AG04449 (cell line): ENCODE results near the gene PITPNB.

Experiments used
- CTCF ChIA-PET: fragments of 350-600 bp; formaldehyde crosslinking; extraction: SDS; loops from one replicate; lab custom pipeline; 2021; ENCODE audit warnings: antibody characterized with exemption; lab: Yijun Ruan, JAX
- POLR2A ChIA-PET: fragments of 400-600, 350-600 bp; formaldehyde crosslinking; extraction: SDS; loops from one replicate; lab custom pipeline; 2020; ENCODE audit warnings: antibody characterized with exemption, inconsistent platforms; lab: Yijun Ruan, JAX
- DNase-seq: peaks from one replicate; pipeline ENCODE4 v3.0.0-alpha.2; 2010; ENCODE audit warnings: low read depth, low spot score
- H3K4me3 ChIP-seq: 2 replicates; pipeline ENCODE4 v1.5.1; 2011; ENCODE audit warnings: low read depth, mild to moderate bottlenecking, control low read depth, low read length
- TF ChIP-seq, protein P1 (sequence below): IDR thresholded peaks from one replicate; pipeline ENCODE4 v1.5.1; 2011; ENCODE audit warnings: mild to moderate bottlenecking, moderate library complexity, low read length, control low read depth, inconsistent platforms; ENCODE audit not compliant: insufficient read depth; ENCODE audit errors: missing control alignments

The PITPNB gene

DNA sequence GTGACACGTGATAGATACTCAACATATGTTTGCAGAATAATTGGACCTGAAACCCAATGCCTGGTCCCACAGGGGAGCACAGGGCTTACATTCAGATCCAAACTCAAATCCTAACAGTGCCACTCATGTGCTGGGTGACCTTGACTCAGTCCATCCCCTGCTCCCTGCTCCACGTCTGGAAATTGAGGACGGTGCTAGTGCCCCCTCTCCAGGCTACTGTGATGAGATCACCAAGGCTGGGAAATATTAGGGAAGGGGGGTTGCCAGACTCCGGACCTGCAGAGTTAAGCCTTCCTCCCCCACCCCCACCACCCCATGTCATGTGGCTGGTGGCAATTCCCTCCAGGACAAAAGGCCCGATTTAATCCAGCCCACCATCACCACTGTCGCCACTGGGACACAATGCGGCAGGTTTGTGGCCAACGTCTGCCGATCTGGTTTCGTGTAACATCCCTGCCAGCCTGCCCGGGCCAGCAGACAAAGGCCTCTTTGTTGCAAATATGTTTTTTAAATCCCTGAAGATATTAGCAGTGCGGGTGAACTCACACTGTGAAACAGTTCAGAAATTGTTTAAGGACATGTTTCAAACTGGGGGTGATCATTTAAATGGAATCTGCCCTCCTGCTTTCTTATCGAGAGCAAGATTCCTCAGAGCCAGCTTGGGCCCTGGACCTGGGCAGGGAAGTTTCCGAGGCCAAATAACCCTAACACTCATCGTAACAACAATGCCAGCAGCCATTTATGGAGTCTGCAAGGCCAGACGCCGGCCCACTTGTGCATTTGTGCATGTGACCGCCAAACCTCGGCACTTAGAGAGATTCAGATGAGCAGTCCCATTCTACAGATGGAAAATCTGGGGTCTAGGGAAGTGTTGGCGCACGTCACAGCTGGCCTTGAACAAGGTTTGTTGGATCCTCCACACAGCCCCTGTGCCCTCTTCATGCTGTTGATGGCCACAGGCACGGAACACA is 97.9 kb downstream of the PITPNB start:
- ChIA-PET CTCF (no interaction called here), POLR2A (no interaction called here)
- DNase-seq: no peak
- TF ChIP-seq, protein P1, sequence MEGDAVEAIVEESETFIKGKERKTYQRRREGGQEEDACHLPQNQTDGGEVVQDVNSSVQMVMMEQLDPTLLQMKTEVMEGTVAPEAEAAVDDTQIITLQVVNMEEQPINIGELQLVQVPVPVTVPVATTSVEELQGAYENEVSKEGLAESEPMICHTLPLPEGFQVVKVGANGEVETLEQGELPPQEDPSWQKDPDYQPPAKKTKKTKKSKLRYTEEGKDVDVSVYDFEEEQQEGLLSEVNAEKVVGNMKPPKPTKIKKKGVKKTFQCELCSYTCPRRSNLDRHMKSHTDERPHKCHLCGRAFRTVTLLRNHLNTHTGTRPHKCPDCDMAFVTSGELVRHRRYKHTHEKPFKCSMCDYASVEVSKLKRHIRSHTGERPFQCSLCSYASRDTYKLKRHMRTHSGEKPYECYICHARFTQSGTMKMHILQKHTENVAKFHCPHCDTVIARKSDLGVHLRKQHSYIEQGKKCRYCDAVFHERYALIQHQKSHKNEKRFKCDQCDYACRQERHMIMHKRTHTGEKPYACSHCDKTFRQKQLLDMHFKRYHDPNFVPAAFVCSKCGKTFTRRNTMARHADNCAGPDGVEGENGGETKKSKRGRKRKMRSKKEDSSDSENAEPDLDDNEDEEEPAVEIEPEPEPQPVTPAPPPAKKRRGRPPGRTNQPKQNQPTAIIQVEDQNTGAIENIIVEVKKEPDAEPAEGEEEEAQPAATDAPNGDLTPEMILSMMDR: no peak
- no peak overlapping the region for H3K4me3 ChIP-seq

DNA sequence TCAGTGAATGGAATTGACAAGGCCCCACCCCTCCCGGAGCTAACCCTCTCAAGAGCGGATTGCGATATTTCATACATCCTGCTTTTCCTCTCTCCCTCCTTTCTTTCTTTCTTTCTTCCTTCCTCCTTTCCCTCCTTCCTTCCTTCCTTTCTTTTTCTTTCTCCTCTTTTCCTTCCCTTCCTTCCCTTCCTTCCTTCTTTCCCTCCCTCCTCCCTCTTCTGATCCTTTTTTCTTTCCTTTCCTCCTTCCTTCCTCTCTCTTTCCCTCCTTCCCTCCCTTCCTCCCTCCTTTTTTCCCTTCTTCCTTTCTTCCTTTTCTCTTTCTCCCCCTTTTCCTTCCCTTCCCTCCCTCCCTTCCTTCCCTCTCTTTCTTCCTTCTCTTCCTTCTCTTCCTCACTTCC is 102.5 kb downstream of the PITPNB start:
- ChIA-PET CTCF (interaction anchor here (1.1 kb wide), 1 partner anchor 11 kb away, joined by 3 read pairs; no protein-coding TSS in a partner anchor), POLR2A (no interaction called here)
- DNase-seq: no peak
- H3K4me3 ChIP-seq: no peak overlapping the region
- TF ChIP-seq, protein P1: no peak

DNA sequence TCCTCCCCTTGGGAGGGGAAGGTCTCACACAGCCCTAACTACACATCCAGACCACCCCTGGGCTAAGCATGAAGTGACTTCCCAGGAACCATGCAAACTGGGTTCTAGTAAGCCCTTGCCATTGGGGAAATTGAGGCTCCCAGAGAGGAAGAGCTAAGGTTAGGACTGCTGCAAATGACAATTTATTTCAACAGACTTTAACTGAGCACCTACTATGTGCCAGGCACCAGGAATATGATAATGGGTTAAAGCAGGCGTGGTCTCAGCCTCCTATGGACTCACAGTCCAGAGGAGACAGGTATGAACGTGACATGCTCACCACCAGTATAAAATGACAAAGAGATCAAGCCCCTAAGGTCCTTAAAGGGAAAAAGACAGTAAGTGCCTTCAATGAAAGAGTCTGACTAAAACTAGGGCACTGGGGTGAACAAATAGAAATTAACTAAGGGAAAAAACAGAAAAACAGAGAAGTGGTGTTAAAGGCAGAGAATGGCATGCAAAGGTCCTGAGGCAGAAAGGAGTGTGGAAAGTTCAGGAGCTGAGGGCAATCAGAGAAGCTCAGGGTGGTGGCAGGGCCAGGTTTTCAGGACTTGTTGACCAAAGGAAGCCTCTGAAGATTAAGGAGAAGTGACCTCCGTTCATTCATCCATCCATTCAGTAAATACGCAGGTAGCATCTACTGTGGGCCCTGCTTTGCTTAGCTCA is 103.1 kb downstream of the PITPNB start:
- ChIA-PET CTCF (interaction anchor here (1.1 kb wide), 1 partner anchor 10 kb away, joined by 3 read pairs; no protein-coding TSS in a partner anchor), POLR2A (interaction anchor here (0.6 kb wide), 1 partner anchor 135 kb away, joined by 3 read pairs; no protein-coding TSS in a partner anchor)
- H3K4me3 ChIP-seq: no peak overlapping the region
- no peak for DNase-seq
- TF ChIP-seq, protein P1: no peak

DNA sequence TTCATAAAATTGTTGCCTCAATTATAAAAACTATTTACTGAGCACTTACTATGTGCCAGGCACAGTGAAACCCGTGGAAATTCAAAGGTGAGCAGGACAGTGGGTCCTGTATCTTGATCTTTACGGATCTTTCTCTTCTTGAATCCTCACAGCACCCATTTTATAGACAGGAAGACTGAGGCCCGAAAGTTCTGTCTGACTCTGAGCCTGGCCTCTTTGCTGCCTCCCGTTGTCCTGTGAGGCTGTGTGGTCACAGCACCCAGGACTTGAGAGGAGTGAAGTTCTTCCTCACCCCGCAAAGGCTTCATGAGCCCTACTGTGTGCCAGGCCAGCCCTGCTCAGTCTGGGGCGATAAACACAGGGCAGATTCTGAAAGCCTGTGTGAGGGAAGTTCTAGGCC is 104.1 kb downstream of the PITPNB start:
- ChIA-PET CTCF (no interaction called here), POLR2A (interaction anchor here (0.6 kb wide), 1 partner anchor 136 kb away, joined by 3 read pairs; no protein-coding TSS in a partner anchor)
- DNase-seq: no peak
- TF ChIP-seq, protein P1: no peak
- H3K4me3 ChIP-seq: no peak overlapping the region

DNA sequence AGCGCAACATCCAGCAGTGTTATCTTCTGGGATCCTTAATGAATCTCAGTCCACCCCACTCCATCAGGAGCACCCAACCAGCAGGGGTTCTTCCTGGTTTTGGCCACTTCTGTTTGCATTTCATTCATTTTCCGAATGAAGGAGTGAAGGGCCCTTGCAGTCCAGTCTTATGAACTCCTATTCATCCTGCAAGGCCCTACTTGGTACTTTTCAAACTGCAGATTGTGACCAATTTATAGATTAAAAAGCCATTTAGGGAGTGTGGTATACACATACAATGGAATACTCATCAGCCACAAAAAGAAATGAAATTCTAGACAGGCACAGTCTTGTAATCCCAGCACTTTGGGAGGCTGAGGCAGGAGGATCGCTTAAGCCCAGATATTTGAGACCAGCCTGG is 107.3 kb downstream of the PITPNB start:
- DNase-seq: no peak
- POLR2A ChIA-PET: interaction anchor here (0.7 kb wide), 1 partner anchor 132 kb away, joined by 3 read pairs; no protein-coding TSS in a partner anchor
- TF ChIP-seq, protein P1: no peak
- H3K4me3 ChIP-seq: no peak overlapping the region
- CTCF ChIA-PET: no interaction called here
